GM21717 (cell line): Measurements from ENCODE around the gene KCNQ1.

ENCODE experiments used
- ATAC-seq: cut with Tn5 transposase; IDR thresholded peaks from one replicate; pipeline ENCODE4 v1.9.1; 2021; ENCODE audit warnings: mild to moderate bottlenecking, moderate library complexity; ENCODE audit not compliant: unreplicated experiment

KCNQ1 gene

GRCh38 chr11:2738551-2739431 lies 294.0 kb downstream of the KCNQ1 start:
- no peak for ATAC-seq

GRCh38 chr11:2739531-2740274 lies 294.9 kb downstream of the KCNQ1 start:
- no peak for ATAC-seq

GRCh38 chr11:2740275-2740940 lies 295.6 kb downstream of the KCNQ1 start:
- no peak for ATAC-seq

GRCh38 chr11:2741006-2741376 lies 296.2 kb downstream of the KCNQ1 start:
- ATAC-seq, result no peak

- ATAC-seq, result no peak
Measured at GRCh38 chr11:2741377-2742131, 296.7 kb downstream of the KCNQ1 start.

GRCh38 chr11:2742201-2742600 lies 297.4 kb downstream of the KCNQ1 start:
- ATAC-seq, result no peak

- ATAC-seq, result no peak
Measured at GRCh38 chr11:2742611-2743426, 298.0 kb downstream of the KCNQ1 start.

- ATAC-seq, result no peak
Measured at GRCh38 chr11:2743427-2744110, 298.8 kb downstream of the KCNQ1 start.

- ATAC-seq, result no peak
Measured at GRCh38 chr11:2744166-2744565, 299.4 kb downstream of the KCNQ1 start.

- no peak for ATAC-seq
Measured at GRCh38 chr11:2745511-2745910, 300.7 kb downstream of the KCNQ1 start.

- ATAC-seq, result no peak
Measured at GRCh38 chr11:2746401-2747247, 301.8 kb downstream of the KCNQ1 start.

GRCh38 chr11:2747248-2748027 lies 302.6 kb downstream of the KCNQ1 start:
- ATAC-seq, result no peak

- ATAC-seq, result no peak
Measured at GRCh38 chr11:2748061-2748813, 303.4 kb downstream of the KCNQ1 start.

- ATAC-seq, result no peak
Measured at GRCh38 chr11:2748814-2749554, 304.2 kb downstream of the KCNQ1 start.

- no peak for ATAC-seq
Measured at GRCh38 chr11:2750101-2750681, 305.4 kb downstream of the KCNQ1 start.
